ENCODE results near the gene INO80C. TPM values are rescaled to one million over a fixed set of nuclear protein-coding genes. Genes with fewer than 3 reads are reported as not detected.
A peak's percentile ranks its signal among the peaks of the same experiment; 100 is the strongest.

Gene INO80C, protein sequence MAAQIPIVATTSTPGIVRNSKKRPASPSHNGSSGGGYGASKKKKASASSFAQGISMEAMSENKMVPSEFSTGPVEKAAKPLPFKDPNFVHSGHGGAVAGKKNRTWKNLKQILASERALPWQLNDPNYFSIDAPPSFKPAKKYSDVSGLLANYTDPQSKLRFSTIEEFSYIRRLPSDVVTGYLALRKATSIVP
- total RNA-seq: 10 to 100 TPM; 13.2 to 30.1 (median 17.9) TPM

DNA sequence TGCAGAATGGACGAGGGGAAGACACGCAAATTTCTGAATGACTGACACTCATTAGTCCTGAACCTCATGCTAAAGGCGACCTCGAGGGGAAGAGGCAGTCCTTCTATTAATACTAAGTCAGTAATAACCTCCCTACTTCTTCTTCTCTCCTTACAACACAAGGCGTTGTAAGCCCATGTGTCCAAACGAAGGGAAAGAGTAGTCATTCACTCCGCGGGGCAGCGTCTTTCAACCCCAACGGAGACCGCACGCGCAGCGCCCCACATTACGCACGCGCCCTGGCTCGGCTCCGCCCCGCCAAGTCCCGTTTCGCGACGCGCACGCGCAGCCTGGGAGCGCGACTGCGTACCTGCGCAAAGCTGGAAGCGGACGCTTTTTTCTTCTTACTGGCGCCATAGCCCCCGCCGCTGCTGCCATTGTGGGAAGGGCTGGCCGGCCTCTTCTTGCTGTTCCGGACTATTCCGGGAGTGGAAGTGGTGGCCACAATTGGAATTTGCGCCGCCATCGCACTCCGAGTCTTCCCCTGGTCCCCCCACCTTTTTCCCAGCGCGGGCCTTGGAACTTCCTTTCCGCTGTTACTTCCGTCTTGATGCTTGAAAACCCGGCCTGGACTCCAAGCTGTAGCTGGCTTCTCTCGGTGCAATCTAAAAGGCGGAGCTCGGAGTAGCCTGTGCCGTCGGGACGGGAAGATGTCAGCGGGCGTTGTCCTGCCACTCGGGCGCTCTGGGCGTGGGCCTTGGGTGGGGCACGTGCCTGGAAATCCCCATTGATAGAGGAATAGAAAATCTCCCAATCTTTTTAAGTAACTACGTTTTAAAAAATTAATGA, at the start of gene INO80C:
TSS of gene INO80C (minus strand) at position 591 of the 828 bp plus-strand sequence. CDS start at position 505, 86 bp downstream.
- DNase-seq: peak; percentile 54
- 0 to 1% methylated on average over 37 to 61 of the region's 61 CpGs for WGBS, 2 donors
- Histone ChIP-seq H3K27me3 (no peaks in the 10 kb centered on the region), H3K36me3 (no peaks in the 10 kb centered on the region), H3K4me1 (peaks cover 10 to 62% (median 25%) of the 10 kb centered on the region in 3 donors), H3K9me3 (no peaks in the 10 kb centered on the region), H3K27ac (peak within 1 kb of the TSS; percentile 91 to 97 (median 96)), H3K4me3 (peak within 1 kb of the TSS; percentile 45 to 85 (median 72))
- TF ChIP-seq, protein P1, sequence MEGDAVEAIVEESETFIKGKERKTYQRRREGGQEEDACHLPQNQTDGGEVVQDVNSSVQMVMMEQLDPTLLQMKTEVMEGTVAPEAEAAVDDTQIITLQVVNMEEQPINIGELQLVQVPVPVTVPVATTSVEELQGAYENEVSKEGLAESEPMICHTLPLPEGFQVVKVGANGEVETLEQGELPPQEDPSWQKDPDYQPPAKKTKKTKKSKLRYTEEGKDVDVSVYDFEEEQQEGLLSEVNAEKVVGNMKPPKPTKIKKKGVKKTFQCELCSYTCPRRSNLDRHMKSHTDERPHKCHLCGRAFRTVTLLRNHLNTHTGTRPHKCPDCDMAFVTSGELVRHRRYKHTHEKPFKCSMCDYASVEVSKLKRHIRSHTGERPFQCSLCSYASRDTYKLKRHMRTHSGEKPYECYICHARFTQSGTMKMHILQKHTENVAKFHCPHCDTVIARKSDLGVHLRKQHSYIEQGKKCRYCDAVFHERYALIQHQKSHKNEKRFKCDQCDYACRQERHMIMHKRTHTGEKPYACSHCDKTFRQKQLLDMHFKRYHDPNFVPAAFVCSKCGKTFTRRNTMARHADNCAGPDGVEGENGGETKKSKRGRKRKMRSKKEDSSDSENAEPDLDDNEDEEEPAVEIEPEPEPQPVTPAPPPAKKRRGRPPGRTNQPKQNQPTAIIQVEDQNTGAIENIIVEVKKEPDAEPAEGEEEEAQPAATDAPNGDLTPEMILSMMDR (IDR thresholded peaks at IDR 0.05): peak in 3 of 6 experiments; percentile 4 to 22 (median 10)
- peak in 3 of 4 donors; percentile 61 to 92 (median 76) for TF ChIP-seq POLR2A (IDR thresholded peaks at IDR 0.05)
- intact Hi-C loops (cut with DNase I): no loop called here

DNA sequence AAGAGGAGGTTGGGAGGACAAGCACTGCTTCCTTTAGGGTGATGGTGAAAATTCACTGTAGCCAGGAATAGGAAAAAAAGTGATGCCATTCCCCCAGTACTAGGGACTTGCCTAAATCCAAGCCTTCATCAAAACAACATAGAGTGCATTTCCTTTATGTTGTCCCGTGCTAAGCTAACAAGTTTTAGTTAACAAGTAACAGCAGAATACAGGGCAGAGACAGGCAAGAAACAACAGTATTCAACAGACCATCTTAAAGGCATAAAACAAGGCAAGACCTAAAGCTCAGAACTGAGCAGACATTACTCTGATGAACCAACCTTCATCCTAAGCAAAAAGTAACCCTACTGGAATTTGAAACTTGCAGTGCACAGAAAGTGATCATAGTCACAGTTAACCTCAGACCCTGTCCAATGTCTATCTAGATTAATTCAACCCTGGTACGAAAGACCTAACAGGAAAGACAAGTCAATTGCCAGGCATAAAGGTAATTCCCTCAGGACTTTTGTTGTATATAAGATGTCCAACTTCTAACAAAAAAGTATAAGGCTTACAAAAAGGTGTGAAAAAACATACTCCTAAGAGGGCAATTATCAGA, 49.3 kb upstream of the INO80C start:
- Histone ChIP-seq H3K4me3 (no peak overlapping the region), H3K36me3 (no peaks in the 10 kb centered on the region), H3K27me3 (no peaks in the 10 kb centered on the region), H3K9me3 (no peaks in the 10 kb centered on the region), H3K27ac (no peak overlapping the region), H3K4me1 (no peaks in the 10 kb centered on the region)
- TF ChIP-seq, protein P1 (IDR thresholded peaks at IDR 0.05): no peak
- TF ChIP-seq POLR2A (IDR thresholded peaks at IDR 0.05): no peak
- DNase-seq: no peak
- intact Hi-C loops (cut with DNase I): no loop called here
- 66 to 72% methylated on average over 2 of the region's 2 CpGs for WGBS, 2 donors

DNA sequence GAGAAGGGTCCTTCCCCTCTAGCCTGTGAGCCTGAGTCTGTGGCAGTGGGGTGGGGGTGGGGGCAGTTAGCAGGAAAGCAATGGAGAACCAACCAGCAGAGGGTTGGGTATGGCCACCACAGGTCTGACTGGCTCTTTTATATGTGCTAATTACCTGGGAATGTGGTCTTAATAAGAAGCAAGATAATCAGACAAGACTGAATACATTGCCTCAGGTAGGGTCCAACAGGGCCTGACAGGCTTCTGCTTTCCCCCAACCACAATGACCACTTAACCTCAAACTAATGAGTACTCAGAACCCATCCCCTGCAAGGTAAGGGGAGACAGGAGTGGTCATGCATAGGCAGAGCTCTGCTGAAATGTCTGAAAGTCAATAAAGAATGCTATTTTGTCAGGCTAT, 44.6 kb upstream of the INO80C start:
- TF ChIP-seq, protein P1 (IDR thresholded peaks at IDR 0.05): no peak
- no peak for TF ChIP-seq POLR2A (IDR thresholded peaks at IDR 0.05)
- Histone ChIP-seq H3K27me3 (no peaks in the 10 kb centered on the region), H3K4me3 (no peak overlapping the region), H3K27ac (no peak overlapping the region), H3K4me1 (no peaks in the 10 kb centered on the region), H3K36me3 (no peaks in the 10 kb centered on the region), H3K9me3 (peaks cover 0 to 5% (median 0%) of the 10 kb centered on the region in 3 donors)
- intact Hi-C loops (cut with DNase I): no loop called here
- no peak for DNase-seq

DNA sequence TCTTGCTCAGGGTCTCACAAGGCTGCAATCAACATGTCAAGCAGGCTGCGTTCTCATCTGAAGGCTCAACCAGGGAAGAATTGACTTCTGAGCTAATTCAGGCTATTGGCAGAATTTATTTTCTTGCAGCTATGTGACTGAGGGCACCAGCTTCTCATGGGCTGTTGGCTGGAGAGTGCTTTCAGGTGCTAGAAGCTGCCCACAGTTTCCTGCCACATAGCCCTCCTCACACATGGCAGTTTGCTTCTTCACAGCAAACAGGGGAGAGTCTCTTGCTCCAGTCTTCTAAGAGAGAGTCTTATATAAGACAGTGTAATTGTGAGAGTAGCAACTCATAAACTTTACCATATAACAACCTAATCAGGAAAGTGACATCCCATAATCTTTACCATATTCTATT, 37.5 kb upstream of the INO80C start:
- 93 to 100% methylated on average over 1 of the region's 1 CpG for WGBS, 2 donors
- no peaks in the 10 kb centered on the region for H3K36me3 ChIP-seq
- TF ChIP-seq, protein P1 (IDR thresholded peaks at IDR 0.05): no peak
- no peak for TF ChIP-seq POLR2A (IDR thresholded peaks at IDR 0.05)
- no peak overlapping the region for H3K4me3 ChIP-seq
- intact Hi-C loops (cut with DNase I): no loop called here
- H3K4me1 ChIP-seq: no peaks in the 10 kb centered on the region
- H3K27me3 ChIP-seq: no peaks in the 10 kb centered on the region
- H3K27ac ChIP-seq: no peak overlapping the region
- H3K9me3 ChIP-seq: peaks cover 0 to 5% (median 0%) of the 10 kb centered on the region in 3 donors
- DNase-seq: no peak

All from esophagus squamous epithelium (tissue), 5 donors.